Activated T-helper 1 cell treated with anti-CD3 and anti-CD28 coated beads, Interleukin-12 subunit alpha, Interleukin-12 subunit beta, Interleukin-2, Interleukin-4 antibody, amounts not matched to agents 30 ng/mL and 10 ng/mL and 1 ng/mL, durations not matched to agents 14 hours and 24 hours and 36 hours (primary cell): ENCODE data around the gene RFT1. TPM values are rescaled to one million over a fixed set of nuclear protein-coding genes. Genes with fewer than 3 reads are reported as not detected.
A peak's percentile ranks its signal among the peaks of the same experiment; 100 is the strongest.

Experiments used
- DNase-seq: peaks from one replicate; pipeline ENCODE4 v3.0.0; 2021; ENCODE audit warnings: low spot score
- H3K27ac Mint-ChIP-seq: one replicate; pipeline ENCODE4 v1.8.0; 2021; ENCODE audit warnings: mild to moderate bottlenecking, mixed read lengths
- H3K27me3 Mint-ChIP-seq: one replicate; pipeline ENCODE4 v1.8.0; 2022; ENCODE audit warnings: mild to moderate bottlenecking, moderate library complexity, mixed read lengths; ENCODE audit not compliant: insufficient read depth
- H3K36me3 Mint-ChIP-seq: one replicate; pipeline ENCODE4 v1.8.0; 2021; ENCODE audit warnings: low read depth, mixed read lengths
- H3K4me1 Mint-ChIP-seq: one replicate; pipeline ENCODE4 v1.8.0; 2021; ENCODE audit warnings: low read depth, mixed read lengths
- H3K4me3 Mint-ChIP-seq: one replicate; pipeline ENCODE4 v1.8.0; 2021; ENCODE audit warnings: mild to moderate bottlenecking, moderate library complexity, mixed read lengths
- H3K9me3 Mint-ChIP-seq: one replicate; pipeline ENCODE4 v1.8.0; 2021; ENCODE audit warnings: mixed read lengths
- intact Hi-C: fragments of 100-400 bp; cut with micrococcal nuclease; formaldehyde crosslinking; loops from one replicate; pipeline ENCODE4 v1.15.1; 2024
- total RNA-seq: library from RNA; stranded (reverse); gene quantifications from 2 replicates; pipeline ENCODE4 v1.2.3, GENCODE V29; 2022

Gene RFT1
- total RNA-seq = 44.9 and 46.2 TPM in 2 replicates

- peaks cover 2% of the 10 kb centered on the region for H3K36me3 Mint-ChIP-seq
- H3K9me3 Mint-ChIP-seq = no peaks in the 10 kb centered on the region
- intact Hi-C loops = loop anchor here (1.0 kb wide), 7 partner anchors 16 to 217 kb away; partner anchors contain the start of genes DCP1A and PRKCD
- peaks cover 22% of the 10 kb centered on the region for H3K4me1 Mint-ChIP-seq
- H3K27ac Mint-ChIP-seq = peak within 1 kb of the TSS; percentile 94
- no peaks in the 10 kb centered on the region for H3K27me3 Mint-ChIP-seq
- DNase-seq = peak; percentile 96
- peak within 1 kb of the TSS; percentile 96 for H3K4me3 Mint-ChIP-seq
Observed at GRCh38 chr3:53130179-53131061, at the start of gene RFT1. Gene RFT1 (minus strand): TSS chr3:53130435. CDS start chr3:53130400, 35 bp downstream.

- Mint-ChIP-seq H3K4me1 (no peaks in the 10 kb centered on the region), H3K36me3 (peaks cover 13% of the 10 kb centered on the region), H3K9me3 (no peaks in the 10 kb centered on the region), H3K4me3 (no peak overlapping the region), H3K27me3 (no peaks in the 10 kb centered on the region), H3K27ac (no peak overlapping the region)
- no peak for DNase-seq
- intact Hi-C loops = no loop called here
Observed at GRCh38 chr3:53179580-53179979, 49.3 kb upstream of the RFT1 start.

DNA sequence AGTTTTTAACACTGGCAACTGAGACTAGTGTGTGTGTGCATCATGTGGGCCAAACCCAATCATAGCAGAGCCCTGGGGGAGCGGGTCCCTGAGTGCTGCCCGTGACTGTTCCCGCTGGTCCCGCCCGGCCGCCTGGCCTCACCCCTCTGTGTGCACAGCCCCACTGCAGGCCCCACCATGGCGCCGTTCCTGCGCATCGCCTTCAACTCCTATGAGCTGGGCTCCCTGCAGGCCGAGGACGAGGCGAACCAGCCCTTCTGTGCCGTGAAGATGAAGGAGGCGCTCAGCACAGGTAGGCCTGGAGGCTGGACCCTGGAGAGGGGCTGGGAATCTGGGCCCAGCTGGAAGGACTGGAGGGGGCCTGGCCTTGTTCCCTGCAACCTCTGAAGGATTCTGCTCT lies 48.0 kb upstream of the RFT1 start:
- no peaks in the 10 kb centered on the region for H3K9me3 Mint-ChIP-seq
- no peaks in the 10 kb centered on the region for H3K27me3 Mint-ChIP-seq
- peaks cover 17% of the 10 kb centered on the region for H3K36me3 Mint-ChIP-seq
- no peak overlapping the region for H3K4me3 Mint-ChIP-seq
- intact Hi-C loops = no loop called here
- H3K27ac Mint-ChIP-seq = no peak overlapping the region
- H3K4me1 Mint-ChIP-seq = no peaks in the 10 kb centered on the region
- DNase-seq = no peak

GRCh38 chr3:53175613-53176540 lies 45.6 kb upstream of the RFT1 start:
- intact Hi-C loops = no loop called here
- no peak overlapping the region for H3K27ac Mint-ChIP-seq
- no peak for DNase-seq
- no peaks in the 10 kb centered on the region for H3K9me3 Mint-ChIP-seq
- H3K27me3 Mint-ChIP-seq = no peaks in the 10 kb centered on the region
- peaks cover 14% of the 10 kb centered on the region for H3K36me3 Mint-ChIP-seq
- H3K4me3 Mint-ChIP-seq = no peak overlapping the region
- peaks cover 10% of the 10 kb centered on the region for H3K4me1 Mint-ChIP-seq

DNA sequence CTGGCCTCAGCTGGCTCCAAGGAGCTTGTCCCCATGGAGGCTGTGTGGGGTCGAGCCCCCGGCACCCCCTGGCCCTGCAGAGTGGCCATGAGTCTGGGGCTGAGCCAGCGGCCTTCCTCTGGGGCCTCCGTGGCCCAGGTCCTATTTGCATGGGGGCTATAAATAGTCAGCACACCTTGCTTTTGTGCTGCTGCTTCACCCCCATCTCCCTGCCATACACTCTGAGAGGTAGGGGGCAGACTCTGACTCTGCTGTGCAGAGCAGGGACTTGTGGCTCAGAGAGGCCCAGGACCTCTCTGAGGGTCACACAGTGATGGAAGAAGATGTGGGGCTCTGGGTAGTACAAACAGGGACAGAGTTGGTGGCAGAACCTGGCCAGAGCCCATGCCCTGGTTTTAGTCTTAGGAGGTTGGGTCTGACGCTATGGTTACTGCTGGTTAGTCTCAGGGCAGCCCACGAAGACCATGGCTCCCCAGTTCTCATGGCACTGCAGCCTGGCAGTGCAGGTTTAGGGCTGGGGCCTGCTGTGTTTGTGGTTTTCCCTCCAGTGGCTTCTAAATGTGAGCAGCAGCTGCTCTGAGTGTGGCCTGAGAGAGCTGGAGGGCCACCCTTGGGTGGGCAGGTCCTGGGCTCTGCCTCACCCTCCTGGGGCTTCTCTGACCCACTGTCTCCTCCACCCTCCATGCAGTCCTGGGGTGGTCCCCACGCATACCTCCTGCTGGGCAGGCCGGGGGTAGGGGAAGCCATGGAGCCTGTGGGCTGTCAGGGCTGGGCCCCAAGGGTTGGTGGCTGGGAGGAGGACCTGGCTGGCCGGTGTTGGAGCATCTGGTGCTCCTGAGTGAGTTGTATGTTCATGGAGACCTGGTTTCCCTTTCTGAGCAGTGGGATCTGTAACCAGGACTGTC lies 44.4 kb upstream of the RFT1 start:
- Mint-ChIP-seq H3K27ac (no peak overlapping the region), H3K4me3 (no peak overlapping the region), H3K4me1 (peaks cover 23% of the 10 kb centered on the region), H3K36me3 (peaks cover 14% of the 10 kb centered on the region), H3K27me3 (no peaks in the 10 kb centered on the region), H3K9me3 (no peaks in the 10 kb centered on the region)
- intact Hi-C loops = no loop called here
- DNase-seq = no peak

GRCh38 chr3:53173107-53173506 lies 42.9 kb upstream of the RFT1 start:
- no peak overlapping the region for H3K4me3 Mint-ChIP-seq
- H3K36me3 Mint-ChIP-seq = peaks cover 9% of the 10 kb centered on the region
- intact Hi-C loops = no loop called here
- peaks cover 1% of the 10 kb centered on the region for H3K27me3 Mint-ChIP-seq
- DNase-seq = no peak
- H3K27ac Mint-ChIP-seq = no peak overlapping the region
- H3K9me3 Mint-ChIP-seq = no peaks in the 10 kb centered on the region
- H3K4me1 Mint-ChIP-seq = peaks cover 37% of the 10 kb centered on the region

GRCh38 chr3:53171827-53172505 lies 41.7 kb upstream of the RFT1 start:
- Mint-ChIP-seq H3K27ac (no peak overlapping the region), H3K9me3 (no peaks in the 10 kb centered on the region), H3K27me3 (peaks cover 1% of the 10 kb centered on the region), H3K36me3 (peaks cover 9% of the 10 kb centered on the region), H3K4me1 (peaks cover 42% of the 10 kb centered on the region), H3K4me3 (no peak overlapping the region)
- no peak for DNase-seq
- intact Hi-C loops = no loop called here

DNA sequence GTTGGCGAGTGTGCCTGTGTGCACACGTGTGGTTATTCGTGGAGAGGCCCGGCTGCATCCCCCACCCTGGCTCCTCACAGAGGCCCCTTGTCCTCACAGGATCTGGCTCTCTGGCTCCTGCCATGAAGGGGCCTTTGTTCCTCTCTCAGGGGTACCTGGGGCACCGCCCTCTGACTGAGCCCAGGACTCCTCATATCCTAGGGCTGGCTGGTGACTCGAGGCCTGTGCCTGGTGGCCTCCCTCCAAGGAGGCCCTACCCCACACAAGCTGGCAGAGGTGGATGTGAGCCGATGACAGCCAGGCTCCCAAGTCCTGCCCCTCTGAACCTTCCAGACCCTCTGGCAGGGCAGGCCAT lies 40.8 kb upstream of the RFT1 start:
- DNase-seq = no peak
- Mint-ChIP-seq H3K36me3 (peaks cover 11% of the 10 kb centered on the region), H3K27ac (peak overlapping the region; percentile 5), H3K9me3 (no peaks in the 10 kb centered on the region), H3K4me1 (peaks cover 48% of the 10 kb centered on the region), H3K4me3 (no peak overlapping the region), H3K27me3 (peaks cover 1% of the 10 kb centered on the region)
- intact Hi-C loops = no loop called here

DNA sequence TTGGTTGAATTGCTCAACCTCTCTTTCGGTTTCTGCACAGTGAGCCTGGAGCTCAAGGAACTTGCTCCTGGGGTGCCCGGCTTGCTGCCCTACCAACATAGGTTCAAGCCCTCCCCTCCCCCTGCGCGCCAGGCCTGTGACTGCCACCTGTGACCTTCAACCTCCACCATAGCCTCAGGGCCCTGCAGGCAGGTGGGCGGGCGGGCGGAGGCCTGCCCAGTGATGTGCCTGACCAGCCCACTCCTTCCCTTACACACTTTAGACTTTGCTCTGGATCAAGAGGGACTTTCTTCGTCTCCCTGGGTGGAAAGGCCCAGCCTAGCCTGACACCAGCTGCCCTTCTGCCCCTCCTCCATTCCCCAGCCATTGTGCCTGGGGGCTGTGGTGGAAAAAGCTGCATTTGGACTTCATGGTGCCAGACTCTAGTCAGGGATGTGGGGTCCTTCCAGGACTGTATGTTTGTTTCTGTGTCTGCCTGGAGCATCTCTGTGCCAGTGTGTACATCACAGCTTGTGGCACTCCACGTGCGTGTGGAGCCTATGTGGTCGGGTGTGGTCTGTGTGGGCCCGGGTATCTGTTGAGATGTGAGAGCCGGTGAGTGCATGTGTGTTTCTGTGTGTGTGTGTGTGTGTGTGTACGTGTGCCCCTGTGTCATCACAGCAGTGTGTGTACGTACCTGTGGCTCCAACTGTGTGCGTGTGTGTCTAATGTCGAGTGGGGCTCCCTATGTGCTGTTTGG lies 40.3 kb upstream of the RFT1 start:
- Mint-ChIP-seq H3K36me3 (peaks cover 11% of the 10 kb centered on the region), H3K9me3 (no peaks in the 10 kb centered on the region), H3K4me3 (peak overlapping the region; percentile 60), H3K27ac (peak overlapping the region; percentile 59), H3K4me1 (peaks cover 48% of the 10 kb centered on the region), H3K27me3 (peaks cover 1% of the 10 kb centered on the region)
- DNase-seq = peak; percentile 26
- intact Hi-C loops = no loop called here

DNA sequence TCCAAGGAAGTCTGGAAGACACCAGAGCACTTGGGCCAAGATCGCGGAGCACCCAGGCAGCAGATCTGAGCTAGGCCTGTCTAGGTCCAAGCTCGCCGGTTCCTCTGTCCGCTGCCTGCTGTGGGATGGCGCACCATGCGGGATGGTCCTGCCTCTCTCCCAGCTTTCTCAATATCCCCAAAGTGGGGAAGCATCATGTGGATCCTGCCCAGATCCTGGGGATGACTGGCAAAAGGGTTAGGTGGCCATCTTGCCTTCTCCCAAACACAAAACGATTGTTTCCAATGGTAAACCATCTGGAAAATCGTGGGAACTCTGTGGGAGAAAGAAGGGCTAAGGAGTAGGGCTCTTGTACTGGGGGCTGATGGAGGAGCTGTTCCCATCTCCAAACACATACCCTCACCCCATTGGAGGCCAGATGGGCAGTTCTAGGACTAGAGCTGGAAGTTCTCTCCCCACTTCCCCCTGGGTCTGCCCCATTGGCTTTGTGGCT lies 39.6 kb upstream of the RFT1 start:
- Mint-ChIP-seq H3K27me3 (peaks cover 1% of the 10 kb centered on the region), H3K9me3 (no peaks in the 10 kb centered on the region), H3K4me1 (peaks cover 48% of the 10 kb centered on the region), H3K36me3 (peaks cover 11% of the 10 kb centered on the region), H3K27ac (no peak overlapping the region), H3K4me3 (peak overlapping the region; percentile 60)
- no peak for DNase-seq
- intact Hi-C loops = no loop called here

GRCh38 chr3:53169045-53169831 lies 39.0 kb upstream of the RFT1 start:
- H3K27me3 Mint-ChIP-seq = peaks cover 1% of the 10 kb centered on the region
- no peaks in the 10 kb centered on the region for H3K9me3 Mint-ChIP-seq
- H3K36me3 Mint-ChIP-seq = peaks cover 11% of the 10 kb centered on the region
- H3K4me3 Mint-ChIP-seq = no peak overlapping the region
- intact Hi-C loops = no loop called here
- DNase-seq = no peak
- H3K27ac Mint-ChIP-seq = peak overlapping the region; percentile 15
- peaks cover 48% of the 10 kb centered on the region for H3K4me1 Mint-ChIP-seq
